LHCN-M2 (cell line): Measurements from ENCODE around the gene MINPP1. TPM values are rescaled to one million over a fixed set of nuclear protein-coding genes. Genes with fewer than 3 reads are reported as not detected.
"Not testable (repeated sequence)": the region's sequence is repeated elsewhere in the genome, so short reads cannot be mapped to it uniquely, and the experiment has no call there.

Experiments
- DNase-seq: peaks from one replicate; pipeline ENCODE4 v3.0.0-alpha.2; 2012; ENCODE audit warnings: low read depth
- total RNA-seq: library from RNA; depleted of rRNA; stranded (reverse); fragments of >200 nt; gene quantifications from 2 replicates; pipeline ENCODE4 v1.2.3, GENCODE V29; 2014

The MINPP1 gene
- total RNA-seq, 1 experiment from 2014 or later: 43.1 TPM

DNA sequence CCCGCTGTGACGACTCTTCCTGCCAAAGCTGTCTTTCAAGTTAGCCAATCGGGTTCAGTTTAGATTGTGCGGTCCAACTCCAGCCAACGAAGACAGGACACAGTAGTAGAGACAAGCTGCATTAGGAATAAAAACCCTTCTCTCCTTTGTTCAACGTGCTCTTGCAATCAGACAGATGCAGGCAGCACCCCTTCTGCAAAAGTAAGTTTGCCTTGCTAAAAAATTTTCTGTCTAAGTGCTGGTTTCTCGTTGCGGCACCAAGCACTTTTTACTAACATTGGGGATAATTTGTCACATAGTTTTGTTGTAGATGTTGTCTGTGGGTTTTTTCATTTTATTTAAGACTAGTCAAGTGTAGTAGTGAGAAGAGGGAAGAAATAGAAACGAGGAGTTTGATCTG is 58.1 kb downstream of the MINPP1 start:
- no peak for DNase-seq

DNA sequence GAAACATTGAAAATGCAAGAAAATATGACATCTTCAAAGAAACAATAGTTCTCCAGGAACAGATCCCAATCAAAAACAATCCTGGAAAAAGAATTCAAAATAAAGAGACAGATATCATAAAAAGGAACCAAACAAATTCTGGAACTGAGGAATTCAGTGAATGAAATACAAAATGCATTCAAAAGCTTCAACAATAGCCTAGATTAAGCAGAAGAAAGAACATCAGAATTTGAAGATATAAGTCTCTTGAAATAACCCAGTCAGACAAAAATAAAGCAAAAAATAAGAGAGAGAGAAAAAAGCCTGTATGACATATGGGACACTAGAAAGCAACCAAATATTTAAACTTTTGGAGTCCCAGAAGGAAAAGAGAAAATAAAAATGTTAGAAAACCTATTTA is 60.3 kb downstream of the MINPP1 start:
- no peak for DNase-seq

DNA sequence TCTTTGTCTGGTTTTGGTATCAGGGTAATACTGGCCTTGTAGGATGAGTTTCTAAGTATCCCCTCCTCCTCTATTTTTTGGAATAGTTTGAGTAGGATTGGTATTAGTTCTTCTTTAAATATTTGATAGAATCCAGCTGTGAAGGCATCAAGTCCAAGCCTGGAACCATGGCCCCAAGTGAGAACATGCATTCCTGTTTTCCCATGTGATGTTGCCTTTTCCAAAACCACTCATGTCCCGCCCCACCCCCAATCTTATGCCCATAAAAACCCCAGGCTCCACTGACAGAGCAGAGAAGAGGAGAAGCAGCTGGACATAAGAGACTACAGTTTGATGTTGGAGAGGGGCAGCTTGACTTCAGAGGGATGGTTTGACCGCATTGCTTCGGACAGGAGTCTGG is 71.2 kb downstream of the MINPP1 start:
- no peak for DNase-seq

DNA sequence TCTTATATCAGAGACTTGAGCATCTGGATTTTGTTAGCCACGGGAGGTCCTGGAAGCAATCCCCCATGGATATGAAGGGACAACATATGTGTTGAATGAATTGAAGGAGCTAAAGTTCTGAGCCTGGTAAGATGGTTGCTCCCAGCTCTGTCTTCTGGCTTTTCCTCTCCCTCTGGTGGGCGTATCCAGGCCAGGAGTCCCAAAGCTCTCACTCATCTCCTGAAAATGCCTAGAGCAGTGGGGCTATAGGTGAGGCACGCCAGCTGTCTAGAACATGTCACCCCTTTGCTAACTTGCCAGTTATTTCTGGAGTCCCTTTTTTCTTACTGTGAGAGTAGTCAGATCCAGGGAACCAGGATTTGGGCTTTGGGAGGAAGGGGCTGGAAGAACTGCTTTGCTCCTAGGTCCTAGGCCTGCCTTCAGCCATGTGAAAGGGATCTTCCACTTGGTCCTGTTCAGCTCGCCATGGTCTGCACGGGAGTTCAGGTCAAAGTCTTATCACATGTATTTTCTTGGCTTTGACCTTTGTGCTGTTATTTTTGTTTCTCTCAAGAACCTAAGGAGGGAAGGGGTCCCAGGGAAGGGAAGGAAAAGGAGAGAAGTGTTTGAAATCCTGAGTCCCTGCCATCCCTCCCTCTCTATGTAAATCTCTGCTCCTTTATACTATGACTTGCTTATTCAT is 73.6 kb downstream of the MINPP1 start:
- DNase-seq: no peak

DNA sequence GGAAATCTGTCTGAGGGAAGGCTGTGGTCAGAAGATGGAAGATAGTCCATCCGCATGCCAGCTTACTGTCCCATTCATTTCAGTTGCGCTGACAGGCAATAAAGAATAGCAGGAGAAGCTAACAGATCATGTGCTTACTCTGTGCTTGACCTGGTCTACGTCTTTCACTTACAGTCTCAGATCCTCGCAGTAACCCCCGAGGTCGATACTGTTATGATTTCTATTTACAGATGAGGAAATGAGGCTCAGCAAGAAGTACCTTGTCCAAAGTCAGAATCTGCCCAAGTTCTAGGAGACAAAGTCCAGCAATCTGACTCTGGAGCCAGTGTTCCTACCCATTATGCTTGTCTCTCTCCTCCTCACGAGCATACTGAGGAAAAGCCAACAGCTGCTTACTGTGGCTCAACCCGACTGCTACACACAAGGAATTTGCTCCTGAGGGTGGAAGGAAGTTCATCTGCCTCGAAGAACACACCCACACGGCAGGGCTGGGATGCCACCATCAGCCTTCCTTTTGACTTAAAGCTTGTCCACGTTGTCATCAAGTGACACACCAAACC is 74.2 kb downstream of the MINPP1 start:
- peak; percentile 81 for DNase-seq

DNA sequence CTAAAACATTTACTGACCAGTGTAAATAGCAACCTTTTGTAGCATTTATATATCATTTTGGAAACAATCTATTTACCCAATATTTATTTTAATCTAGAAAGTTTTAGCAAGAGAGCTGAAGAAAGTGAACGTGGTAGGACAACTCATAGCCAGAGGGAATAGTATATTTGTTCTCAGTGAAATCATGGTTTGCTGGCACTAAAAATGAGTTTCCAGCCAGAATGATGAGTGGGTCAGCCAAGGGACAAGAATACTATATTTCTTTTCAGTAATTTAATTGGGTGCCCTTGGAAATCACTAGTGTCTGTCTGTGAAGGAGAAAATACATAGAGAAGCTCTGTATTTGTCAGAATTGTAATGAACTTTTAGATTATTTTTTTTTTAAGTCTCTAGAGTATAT is 74.9 kb downstream of the MINPP1 start:
- peak; percentile 17 for DNase-seq

DNA sequence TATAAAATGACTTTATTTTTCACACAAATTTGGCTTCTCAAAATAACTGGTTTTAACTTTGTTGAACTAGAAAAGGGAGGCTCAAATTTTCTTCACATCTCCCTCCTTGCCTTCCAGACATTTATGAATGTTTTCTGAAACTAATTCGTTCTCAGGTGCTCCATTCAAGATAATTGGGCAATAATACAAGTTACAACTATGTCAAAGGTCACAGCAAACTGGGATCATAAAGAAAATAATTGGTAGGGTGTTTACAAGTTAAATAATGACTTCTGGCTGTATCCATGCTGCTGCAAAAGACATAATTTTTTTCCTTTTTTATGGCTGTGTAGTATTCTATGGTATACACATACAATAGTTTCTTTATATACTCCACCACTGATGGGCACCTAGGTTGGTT is 75.3 kb downstream of the MINPP1 start:
- no peak for DNase-seq

DNA sequence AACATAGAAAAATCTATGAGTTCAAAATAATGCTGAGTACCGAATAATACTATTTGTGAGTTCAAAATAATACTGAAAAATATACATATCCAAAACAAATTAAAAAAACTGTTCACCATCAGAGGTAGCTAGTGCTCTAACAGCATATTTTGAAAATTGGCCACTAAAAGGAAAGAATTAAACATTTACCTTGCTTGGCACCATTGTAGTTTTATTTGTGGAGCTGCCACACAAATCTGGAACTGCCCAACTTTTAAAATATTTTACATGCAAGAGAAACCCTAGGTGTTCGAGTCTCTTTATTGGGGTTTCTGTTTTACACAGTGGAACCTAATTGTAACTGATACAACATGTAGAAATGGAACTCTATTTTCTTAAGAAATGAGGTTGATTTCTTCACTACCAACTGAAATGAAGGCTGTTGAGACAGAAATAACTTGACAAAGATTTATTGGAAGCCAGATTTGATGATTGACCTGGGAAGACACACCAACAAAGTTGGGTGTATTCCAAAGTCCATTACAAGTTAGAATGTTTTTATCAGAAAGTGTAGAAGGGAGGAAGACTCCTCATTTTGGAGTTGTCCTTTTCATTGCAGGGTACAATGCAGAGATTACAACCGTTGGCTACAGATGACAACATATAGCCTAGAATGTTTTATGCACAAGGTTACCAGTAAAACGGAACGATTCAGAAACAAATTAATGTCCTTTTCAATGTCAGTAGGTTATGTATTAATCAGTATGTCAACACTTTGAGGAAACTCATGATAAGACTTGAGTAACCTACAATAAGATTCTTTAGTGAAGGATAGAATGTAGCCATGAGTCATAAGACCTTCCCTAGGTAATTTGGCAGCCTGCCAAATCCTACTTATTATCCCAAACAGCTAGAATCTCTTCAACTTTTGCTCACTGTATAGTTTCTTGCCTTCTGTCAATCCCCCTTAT is 81.1 kb downstream of the MINPP1 start:
- DNase-seq: peak; percentile 55

DNA sequence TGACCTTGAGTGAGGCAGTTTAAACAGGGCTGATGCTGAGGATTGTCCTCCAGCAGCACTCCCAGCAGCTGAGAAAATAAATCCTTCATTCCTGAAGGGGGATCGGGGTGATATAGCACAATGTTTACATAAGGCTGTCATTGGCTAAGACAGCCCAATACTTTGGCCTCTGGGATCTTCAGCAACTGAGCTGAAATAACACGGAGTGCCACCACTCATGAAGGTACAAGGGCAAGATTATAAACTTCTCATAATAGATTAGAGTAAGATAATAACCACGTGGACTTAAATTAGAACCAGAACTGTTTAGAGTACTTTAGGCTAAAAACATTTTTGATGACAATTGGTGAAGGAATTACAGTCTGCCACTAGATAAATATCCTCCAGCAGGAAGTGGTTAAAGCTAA is 85.0 kb downstream of the MINPP1 start:
- DNase-seq: peak; percentile 70

DNA sequence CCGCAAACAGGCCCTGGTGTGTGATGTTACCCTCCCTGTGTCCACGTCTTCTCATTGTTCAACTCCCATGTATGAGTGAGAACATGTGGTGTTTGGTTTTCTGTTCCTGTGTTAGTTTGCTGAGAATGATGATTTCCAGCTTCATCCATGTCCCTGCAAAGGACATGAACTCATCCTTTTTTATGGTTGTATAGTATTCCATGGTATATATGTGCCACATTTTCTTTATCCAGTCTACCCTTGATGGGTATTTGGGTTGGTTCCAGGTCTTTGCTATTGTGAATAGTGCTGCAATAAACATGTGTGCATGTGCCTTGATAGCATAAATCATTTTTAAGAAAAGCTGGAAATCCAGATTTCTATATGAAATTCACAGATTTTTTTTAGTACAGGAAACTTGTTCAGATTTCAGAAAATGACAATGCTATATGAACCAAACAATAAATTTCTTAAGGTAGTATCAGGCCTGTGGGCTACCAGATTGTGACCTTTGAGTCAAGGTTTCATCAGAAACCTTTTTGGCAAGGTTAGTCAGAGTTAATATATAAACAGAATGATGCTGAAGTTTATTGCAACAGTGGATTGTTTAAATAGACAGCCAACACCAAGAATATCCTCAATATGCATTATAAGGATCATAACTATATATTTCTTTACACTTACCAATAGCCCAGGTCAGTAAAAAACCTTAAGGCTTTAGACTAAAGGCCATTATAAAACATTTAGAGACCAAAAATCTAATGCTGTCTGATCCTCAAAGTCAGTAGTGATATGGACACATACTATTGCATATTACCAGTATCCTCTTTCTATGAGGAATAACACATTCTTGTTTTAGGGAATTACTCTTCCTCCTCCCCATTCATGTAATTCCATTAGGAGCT is 86.3 kb downstream of the MINPP1 start:
- DNase-seq: no peak

DNA sequence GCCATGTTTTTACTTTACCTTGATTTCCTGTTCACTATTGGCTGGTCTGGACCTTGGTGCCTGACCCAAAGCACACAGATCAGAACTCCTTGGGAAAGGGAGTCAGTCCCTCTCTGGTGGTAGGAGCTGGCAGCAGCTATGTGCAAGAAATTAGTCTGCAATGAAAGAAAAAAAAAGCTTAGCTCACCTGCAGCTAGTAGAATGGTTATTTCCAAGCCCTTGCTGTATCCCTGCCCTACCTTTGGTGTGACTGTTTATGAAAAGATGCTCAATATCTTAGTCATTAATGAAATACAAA is 86.8 kb downstream of the MINPP1 start:
- no peak for DNase-seq

DNA sequence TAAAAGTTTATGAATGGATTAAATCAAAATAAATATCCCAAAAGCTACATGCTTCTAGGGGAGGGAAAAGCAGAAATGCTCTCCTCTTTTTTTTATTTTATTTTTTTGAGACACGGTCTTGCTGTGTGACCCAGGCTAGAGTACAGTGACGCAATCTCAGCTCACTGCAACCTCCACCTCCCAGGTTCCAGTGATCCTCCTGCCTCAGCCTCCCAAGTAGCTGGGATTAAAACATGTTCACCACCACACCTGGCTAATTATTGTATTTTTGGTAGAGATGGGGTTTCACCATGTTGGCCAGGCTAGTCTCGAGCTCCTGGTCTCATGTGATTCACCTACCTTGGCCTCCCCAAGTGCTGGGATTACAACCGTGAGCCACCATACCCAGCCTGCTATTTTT is 88.2 kb downstream of the MINPP1 start:
- not testable (repeated sequence) for DNase-seq

DNA sequence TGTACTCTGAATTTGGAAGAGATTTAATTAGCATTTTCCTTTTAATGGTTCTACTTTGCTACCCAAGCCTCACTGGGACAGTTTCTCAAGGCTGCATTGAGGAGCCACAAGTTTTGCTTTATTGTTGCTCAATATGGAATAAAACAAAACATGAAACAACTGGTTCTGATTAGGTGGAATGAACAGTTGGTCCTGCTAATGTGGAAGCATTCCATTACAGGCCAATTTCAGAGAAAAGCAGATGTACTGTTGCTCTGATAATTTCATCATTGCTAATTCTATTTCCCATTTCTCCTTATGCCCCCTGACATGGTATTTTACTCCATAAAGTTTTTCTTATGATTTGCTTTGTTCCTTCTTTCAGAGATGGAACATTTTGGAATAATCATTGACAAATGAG is 89.0 kb downstream of the MINPP1 start:
- peak; percentile 36 for DNase-seq

DNA sequence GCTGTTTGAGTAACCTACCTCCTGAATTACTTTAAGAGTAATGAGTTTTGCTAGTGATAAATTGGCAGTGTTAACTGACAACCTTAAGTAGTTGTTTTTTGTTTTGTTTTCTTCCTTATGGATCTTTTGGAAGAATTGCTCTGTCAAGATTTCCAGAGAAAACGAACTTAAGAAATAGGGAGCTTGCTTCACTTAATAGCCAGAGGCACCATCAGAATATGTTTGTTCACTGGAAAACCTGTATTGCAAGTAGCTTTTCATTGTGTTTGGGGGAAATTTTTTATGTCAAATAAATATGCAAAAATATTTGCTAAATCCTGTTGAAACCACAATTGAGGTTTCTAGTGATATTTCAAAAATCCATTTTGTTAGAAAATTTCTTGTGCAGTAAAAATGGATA is 89.5 kb downstream of the MINPP1 start:
- no peak for DNase-seq

DNA sequence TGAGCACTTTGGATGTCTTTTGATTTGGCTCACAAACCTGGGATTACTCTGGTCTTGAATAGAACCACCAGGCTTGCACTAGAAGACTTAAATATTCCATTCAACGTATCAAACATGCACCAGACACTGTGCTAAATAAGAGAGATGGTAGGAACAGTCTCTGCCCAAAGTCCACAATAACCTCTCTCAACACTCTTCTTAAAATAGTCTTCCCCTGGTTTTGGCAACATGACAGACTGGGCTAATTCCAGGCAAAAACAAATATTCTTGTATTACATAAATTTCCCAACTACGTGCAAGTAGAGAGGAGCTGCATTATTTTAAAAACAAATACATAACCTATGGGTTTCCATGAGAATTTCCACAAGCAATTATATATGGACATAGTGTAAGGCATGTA is 90.2 kb downstream of the MINPP1 start:
- peak; percentile 34 for DNase-seq

DNA sequence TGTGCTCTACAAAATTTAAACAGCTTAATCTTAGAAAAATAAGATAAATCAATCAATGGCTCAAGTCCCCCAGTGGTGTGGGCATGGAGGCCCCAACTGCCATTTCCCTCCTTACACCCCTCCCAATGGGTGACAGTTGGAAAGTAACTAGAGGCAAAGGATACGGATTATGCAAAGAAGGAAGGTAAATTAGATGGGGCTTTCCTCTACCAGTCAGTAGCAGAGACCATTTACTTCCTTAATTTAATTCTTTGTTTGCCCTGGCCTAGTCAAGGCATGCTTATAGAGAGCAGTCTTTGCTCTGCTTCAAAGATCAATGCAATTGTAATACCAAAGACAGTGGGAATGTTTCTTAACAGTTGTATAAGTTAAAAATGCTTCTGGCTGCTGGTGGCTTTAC is 91.7 kb downstream of the MINPP1 start:
- no peak for DNase-seq

DNA sequence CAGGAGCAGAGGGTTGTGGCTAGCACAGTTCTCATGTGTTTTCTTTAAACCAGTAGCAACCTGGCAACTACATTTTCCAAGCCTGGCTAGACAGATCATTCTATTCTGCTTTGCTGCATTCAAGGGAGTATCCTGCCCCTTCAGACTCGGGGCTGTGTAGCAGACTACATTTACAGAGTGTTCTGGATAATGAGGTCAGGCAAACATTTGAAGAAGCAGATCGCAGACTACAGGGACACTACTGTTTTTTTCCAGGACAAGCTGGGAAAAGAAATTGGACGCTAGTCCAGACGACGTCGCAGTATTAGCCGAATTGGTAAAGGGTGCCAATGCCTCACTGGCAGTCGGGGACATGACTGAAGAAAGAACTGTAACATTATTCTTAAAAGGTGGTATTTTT is 94.0 kb downstream of the MINPP1 start:
- no peak for DNase-seq

DNA sequence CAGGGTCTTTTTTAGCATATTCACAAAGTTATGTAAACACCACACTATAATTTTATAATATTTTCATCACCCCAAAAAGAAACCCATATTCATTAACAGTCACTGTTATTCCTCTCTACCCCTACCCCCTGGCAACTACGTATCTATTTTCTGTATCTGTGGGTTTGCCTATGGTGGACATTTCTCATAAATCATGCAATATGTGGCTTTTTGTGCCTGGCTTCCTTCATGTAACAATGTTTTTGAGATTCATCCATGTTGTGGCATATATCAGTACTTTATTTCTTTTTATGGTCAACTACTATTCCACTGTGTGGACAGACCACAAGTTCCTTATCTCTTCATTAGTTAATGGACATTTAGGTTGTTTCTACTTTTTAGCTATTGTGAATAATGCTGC is 95.9 kb downstream of the MINPP1 start:
- DNase-seq: no peak
